Placental pericyte (primary cell): Measurements from ENCODE around the gene MAP6D1. TPM values are rescaled to one million over a fixed set of nuclear protein-coding genes. Genes with fewer than 3 reads are reported as not detected.

Experiments
- total RNA-seq: library from RNA; depleted of rRNA; stranded (reverse); fragments of >200 nt; gene quantifications from 2 replicates; pipeline ENCODE4 v1.2.3, GENCODE V29; 2012

Gene MAP6D1
- 1.8 and 2.0 TPM in 2 replicates for total RNA-seq

GRCh38 chr3:183825456-183826161, at the start of gene MAP6D1:
Gene MAP6D1 (minus strand): TSS chr3:183825577. CDS start chr3:183825547, 30 bp downstream.

Other genes with a start within 250 kb of the MAP6D1 start
- gene KLHL24, start 190.0 kb downstream of the MAP6D1 start, total RNA-seq = 26.1 and 83.4 TPM in 2 replicates
- 21.0 and 35.4 TPM in 2 replicates for gene YEATS2, start 127.8 kb downstream of the MAP6D1 start, total RNA-seq
- gene PARL, start 59.3 kb upstream of the MAP6D1 start, total RNA-seq = 28.5 and 32.2 TPM in 2 replicates
- gene ABCC5, start 192.3 kb upstream of the MAP6D1 start, total RNA-seq = 16.2 and 19.8 TPM in 2 replicates
- gene HTR3D, start 206.2 kb upstream of the MAP6D1 start, total RNA-seq = not detected in 2 replicates
- gene HTR3C, start 227.5 kb upstream of the MAP6D1 start, total RNA-seq = 0.14 TPM in 1 of 2 replicates, not detected in the other